Ishikawa (cell line): ENCODE data around the gene CD99L2.

Experiments used
- CEBPB ChIP-seq: IDR thresholded peaks from 2 replicates; pipeline ENCODE4 v1.6.1; 2012
- EP300 ChIP-seq: IDR thresholded peaks from 2 replicates; pipeline ENCODE4 v1.6.1; 2012; ENCODE audit warnings: borderline replicate concordance
- MAX ChIP-seq: IDR thresholded peaks from 2 replicates; pipeline ENCODE4 v1.6.1; 2012
- NFIC ChIP-seq: IDR thresholded peaks from 2 replicates; pipeline ENCODE4 v1.6.1; 2012
- TAF1 ChIP-seq: IDR thresholded peaks from 2 replicates; pipeline ENCODE4 v1.6.1; 2012; ENCODE audit warnings: low read depth, mild to moderate bottlenecking
- USF1 ChIP-seq: IDR thresholded peaks from 2 replicates; pipeline ENCODE4 v1.6.1; 2012
- ZBTB7A ChIP-seq: IDR thresholded peaks from 2 replicates; pipeline ENCODE4 v1.6.1; 2012; ENCODE audit warnings: low read depth

- TF ChIP-seq EP300 (no peak), NFIC (no peak), CEBPB (no peak), ZBTB7A (no peak), USF1 (no peak), MAX (no peak), TAF1 (no peak)
Measured at GRCh38 chrX:150805736-150806135, 92.7 kb downstream of the CD99L2 start.
